ENCODE measurements around the gene DNAH9.

- TF ChIP-seq CTCF (IDR thresholded peaks at IDR 0.05; ENCODE audit: insufficient read depth, low read length) (no peak), POLR2AphosphoS5 (IDR thresholded peaks at IDR 0.05; ENCODE audit: low read depth) (no peak)
These were observed 44.4 kb downstream of the DNAH9 start for GRCh38 chr17:11642655-11643054.
